ENCODE results near the gene BABAM2.

The BABAM2 gene

GRCh38 chr2:28382755-28383154, 492.2 kb downstream of the BABAM2 start:
- no peak for DNase-seq (ENCODE audit: low read depth)

- DNase-seq (ENCODE audit: low read depth), result no peak
Measured at GRCh38 chr2:28387082-28387960, 496.8 kb downstream of the BABAM2 start.

All from CMK (cell line).